Cardiac septum (tissue), 1 donor: ENCODE data around the gene DNAH11. TPM values are rescaled to one million over a fixed set of nuclear protein-coding genes. Genes with fewer than 3 reads are reported as not detected.

Source experiments
- DNase-seq: peaks from one replicate; pipeline ENCODE4 v3.0.0-alpha.2; 2020; ENCODE audit warnings: low spot score
- intact Hi-C: fragments of 100-400 bp; cut with DNase I; formaldehyde crosslinking; loops from one replicate; pipeline ENCODE4 v1.14.0; 2022
- total RNA-seq: library from RNA; stranded (reverse); fragmentation: NEBNext Ultra II Directional; extraction: Animal tissue kit (Norgen Biotek cat#: 25700); gene quantifications from one replicate; pipeline ENCODE4 v1.2.1, GENCODE V29; 2021
- donor health status: DM: no; HTN: no; CAD: no.

DNAH11 gene
- total RNA-seq, 1 donor from 2014 or later = 0.51 TPM

DNA sequence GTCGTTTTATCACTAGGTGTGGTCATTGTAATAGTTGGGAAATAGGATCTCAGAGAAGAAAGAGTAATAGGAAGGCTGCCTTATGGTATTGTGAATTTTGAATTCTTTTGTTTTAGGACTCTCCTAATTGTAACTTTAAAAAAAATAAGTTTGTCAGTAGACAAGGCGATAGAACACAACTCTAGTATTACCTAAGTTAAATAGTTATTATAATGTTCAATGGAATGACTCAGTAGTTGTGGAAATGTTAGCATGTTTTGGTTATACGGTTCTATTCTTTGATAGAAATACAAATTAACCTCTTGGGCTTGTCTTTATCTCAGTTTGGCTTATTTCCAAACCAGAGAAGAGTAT, 1.4 kb downstream of the DNAH11 start:
- no peak for DNase-seq
- intact Hi-C loops = no loop called here

DNA sequence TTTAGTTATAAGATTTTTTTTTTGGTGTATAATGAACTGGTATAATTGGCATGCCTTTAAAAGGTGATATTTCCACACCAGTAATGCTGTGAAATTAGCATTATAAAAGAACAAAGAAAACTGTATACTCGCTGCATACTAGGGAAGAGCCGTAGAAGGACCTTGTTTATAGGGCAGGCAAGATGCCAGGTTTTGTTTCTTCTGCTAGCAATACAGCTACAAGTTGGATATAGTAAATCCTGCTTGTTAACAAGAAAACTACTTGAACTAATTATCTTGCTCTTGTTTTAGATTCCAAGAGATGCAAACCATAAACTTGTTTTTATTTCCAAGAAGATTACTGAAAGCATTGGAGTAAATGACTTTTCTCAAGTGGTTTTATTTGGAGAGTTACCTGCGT, 1.9 kb downstream of the DNAH11 start:
- DNase-seq = no peak
- intact Hi-C loops = no loop called here

DNA sequence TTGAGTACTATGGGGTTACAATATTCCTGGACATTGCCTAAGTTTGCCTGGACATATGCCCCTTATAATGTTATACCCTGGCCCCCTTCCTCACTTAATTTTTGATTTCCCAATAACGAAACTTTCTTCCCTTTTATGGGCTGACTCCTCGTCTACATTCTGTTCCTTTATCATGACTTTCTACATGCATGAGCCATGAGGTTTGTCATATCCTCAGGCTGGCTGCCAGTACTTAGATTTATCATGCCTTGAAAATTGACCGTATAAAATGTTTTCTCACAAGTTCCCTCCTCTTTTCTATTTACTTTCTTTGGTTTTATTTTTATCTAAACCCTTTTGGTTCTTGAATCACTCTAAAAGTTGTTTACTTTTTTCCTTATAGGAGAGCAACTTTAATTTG, 4.7 kb downstream of the DNAH11 start:
- intact Hi-C loops = no loop called here
- no peak for DNase-seq

DNA sequence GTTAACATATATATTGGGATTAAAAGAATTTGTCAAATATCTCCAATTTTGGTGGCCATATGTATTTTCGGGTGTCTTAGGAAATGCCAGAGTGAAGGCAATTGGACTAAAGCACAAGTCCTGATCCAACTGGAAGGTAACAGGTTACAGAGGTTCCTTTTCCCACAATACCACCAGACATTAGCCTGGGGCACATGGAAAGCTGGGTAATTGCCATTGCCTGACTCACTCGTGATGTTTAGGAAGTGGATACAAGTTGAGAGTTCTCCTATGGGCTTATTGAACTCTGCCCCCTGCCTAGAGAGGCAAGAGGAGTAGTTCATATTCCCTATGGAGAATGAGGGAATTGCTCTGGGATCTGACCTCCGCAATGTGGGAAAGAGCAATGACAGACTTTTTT, 5.7 kb downstream of the DNAH11 start:
- intact Hi-C loops = no loop called here
- no peak for DNase-seq

DNA sequence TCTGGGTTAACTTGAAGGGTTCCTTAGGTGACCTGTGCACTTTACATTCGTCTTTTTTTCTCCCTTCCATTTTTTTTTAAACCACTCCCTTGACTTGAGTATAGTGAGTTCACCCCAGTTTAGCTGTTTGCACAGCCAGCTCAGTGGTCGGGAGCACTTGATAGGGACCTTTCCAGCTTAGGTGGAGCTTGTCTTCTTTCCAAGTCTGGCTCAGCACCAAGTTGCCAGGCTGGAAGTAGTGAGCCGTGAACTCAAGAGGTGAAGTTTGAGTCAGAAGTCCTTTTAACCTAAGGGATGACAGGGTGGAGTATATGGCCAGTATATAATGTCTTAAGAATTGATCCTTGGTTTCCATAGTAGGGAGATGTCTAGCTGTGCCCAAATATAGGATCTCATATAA, 7.2 kb downstream of the DNAH11 start:
- no peak for DNase-seq
- intact Hi-C loops = no loop called here

DNA sequence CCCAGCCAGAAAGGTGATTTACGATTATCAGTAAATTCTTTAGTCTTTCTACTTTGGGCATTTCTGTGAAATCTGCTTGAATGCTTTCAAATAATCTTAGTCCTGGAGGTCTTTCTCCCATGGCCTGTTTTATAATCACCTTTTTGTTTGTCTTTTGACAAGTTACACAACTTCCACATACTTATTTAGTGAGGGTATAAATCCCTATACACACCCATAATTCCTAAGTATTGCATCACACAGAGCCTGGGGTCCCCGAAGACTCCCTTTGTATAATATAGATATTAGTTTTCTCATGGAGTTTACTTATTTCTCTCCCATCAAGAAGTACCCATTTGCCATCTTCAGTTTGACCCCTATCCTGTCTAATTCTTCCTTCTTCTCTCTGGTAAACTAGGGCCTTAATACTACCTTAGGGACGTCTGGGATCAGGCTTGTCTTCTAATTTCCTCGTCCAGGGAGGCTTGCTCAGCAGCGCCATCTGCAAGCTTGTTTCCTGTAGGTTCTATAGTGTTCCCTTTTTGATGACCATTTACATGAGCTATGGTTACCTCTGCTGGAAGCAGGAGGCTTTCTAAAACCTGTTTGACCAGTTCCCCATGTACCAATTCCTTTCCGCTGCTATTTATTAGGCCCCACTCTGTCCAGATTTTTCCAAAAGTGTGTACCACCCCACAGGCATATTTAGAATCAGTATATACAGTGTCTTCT, 8.1 kb downstream of the DNAH11 start:
- no peak for DNase-seq
- intact Hi-C loops = no loop called here

DNA sequence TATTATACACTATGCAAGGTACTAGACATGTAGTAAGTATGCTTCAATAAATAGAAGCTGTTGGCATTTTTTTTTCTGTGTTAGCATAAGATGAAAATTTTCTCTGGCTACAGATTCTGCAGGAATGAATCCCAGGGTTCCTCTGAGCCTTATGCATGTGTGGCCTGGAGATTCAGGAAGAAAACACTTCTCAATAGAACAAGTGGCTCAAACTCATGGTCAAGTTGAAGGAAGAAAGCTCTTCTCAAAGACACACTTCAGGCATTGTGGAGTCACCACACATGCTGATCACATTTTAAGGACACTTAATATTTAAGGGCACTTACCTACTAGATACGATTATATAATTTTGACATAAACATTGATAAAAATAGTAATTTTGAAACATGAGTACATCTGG, 19.5 kb downstream of the DNAH11 start:
- intact Hi-C loops = no loop called here
- DNase-seq = no peak

DNA sequence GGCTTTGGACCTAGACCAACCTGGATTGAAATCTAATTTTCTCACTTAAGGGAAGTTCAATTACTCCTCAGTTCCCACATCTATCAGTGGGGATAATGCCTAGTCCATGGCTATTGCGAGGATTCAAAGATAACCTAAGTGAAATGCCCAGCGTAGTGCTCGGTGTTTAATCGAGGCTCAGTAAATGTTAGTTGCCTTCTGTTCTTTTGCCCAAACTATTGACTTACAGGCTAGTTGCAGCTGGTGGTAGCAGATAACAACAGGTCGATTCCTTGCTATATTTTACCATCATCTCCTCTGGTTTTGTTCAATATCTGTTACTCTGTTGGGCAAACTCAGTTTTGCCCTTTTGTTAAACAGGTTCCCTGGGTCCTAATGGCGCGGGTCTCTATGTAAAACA, 22.8 kb downstream of the DNAH11 start:
- no peak for DNase-seq
- intact Hi-C loops = no loop called here

DNA sequence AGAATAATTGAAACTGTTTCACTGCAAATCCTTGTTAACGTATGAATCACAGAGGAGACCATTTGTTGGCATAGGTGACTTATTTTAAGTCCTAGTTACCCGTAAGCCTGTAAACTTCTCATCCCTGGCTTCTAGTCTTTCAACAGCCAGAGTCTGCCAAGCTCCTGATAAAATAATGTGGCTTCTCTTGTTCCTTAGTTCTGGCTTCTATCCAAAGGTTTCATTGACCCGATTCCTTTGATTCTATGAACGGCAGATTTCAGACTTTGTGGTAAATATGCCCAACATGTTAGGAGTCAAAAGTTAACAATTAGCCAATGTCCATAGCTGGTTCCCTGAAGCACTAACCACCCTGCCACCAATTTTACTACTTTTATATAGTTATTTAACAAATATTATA, 23.3 kb downstream of the DNAH11 start:
- intact Hi-C loops = no loop called here
- no peak for DNase-seq

DNA sequence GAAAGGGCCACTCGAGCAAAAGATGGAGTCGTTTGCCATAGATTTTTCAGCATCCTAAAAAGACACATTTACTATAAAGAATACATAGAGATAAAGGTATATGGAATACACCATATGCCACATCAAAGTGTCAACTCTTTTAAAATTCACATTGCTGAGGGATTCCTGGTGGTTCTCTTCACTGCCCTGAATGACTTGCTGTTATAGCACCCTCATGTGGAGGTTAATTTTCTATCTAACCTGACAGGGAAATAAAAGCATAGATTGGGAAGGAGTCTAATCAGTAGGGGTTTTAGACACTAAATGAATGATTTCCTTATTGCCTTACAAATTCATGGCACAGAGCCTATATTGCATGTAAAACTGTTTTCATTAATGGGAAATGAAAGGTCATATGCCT, 25.9 kb downstream of the DNAH11 start:
- intact Hi-C loops = no loop called here
- no peak for DNase-seq

DNA sequence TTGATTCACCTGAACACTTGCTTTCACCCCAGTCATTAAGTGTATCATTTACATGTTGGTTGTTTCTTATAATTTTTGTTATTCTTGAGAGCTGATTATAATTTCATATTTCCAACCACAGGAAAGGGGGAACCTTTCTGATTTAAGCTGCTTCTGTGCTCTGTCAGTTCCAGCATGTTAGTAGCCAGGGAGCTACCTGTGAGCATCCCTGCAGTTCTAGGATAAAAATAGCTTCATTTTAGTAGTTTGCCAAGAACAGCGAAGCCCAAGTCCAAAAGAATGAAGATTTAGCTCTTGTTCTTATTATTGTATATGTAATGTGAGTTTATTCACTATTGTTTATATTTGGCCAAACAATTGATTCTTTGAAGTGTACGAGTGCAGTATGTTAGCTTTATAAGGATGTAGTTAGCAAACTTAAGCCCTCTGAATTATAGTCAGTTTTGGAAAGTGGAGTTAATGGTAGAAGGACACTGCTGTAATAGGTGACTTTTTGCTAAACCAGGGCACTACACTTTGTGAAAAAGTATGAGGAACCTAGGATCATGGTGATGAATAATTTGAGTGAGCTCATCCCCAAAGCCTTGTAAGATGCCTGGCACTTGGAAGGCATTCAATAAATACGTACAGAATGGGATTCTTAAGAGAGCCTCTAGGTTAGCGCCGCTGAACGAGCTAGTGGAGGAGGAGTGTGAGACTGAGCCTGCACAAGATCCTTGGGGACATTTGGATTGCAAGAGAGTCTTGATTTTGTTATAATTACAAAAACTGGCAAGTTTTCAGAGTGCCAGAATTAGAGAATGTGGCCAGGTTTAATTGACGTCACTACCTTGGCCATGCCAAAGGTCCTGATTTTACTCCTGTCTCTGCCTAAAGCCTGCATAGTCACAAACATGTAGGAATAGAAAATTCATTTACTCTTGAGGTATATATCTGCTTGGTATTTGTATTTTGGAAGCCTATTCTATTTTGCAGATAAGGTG, 29.8 kb downstream of the DNAH11 start:
- no peak for DNase-seq
- intact Hi-C loops = no loop called here

DNA sequence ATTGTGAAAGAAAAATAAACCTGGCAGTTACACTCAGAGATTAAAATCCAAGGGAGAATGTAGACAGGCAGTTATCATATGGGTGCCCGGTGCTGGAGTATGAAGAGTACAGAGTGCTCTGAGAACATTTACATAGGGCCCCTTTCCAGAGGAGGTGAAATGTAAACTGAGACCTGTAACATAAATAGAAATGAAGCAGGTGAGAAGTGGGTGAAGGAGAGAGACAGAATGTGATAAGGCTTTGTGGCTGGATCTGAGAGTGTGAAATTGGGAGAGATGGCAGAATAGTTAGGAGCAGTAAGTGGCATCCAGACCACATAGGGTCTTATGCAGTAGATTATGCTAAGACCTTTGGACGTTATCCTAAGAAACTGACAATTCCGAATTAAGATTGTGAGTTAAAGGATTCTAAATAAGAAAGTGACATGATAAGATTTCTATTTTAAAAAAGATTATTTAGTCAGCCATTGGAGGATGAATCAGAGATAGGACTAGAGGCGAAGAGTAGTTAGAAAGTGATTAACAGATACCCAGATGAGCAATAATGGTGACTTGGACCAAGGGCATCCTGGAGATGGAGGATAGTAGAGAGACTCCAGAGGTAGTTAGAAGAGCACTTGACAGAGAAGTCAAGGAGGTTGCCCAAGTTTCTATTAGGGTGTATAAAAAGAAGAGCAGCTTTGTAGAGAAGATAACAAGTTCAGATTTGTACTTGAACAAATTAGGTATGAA, 36.7 kb downstream of the DNAH11 start:
- no peak for DNase-seq
- intact Hi-C loops = no loop called here

DNA sequence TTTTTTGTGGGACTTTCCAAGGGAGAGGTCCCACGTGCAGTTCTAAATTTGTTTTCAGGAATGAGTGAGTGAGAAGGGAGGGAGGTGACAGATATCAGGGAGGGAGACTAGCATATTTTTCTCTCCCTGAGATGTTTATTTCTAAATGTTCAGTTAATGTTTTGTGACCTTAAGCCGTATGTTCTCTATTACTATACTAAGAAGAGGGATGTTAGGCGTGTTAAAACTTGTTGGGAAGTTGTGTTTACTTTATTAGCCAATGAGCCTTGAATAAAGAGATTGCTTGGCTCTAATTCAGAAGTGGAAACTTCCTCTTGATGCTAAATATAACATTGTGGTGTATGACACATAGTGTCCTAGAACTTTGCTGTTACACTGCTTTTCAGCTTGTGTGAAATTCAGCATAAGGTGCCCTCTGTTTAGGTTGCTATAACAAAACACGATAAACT, 37.3 kb downstream of the DNAH11 start:
- intact Hi-C loops = no loop called here

DNA sequence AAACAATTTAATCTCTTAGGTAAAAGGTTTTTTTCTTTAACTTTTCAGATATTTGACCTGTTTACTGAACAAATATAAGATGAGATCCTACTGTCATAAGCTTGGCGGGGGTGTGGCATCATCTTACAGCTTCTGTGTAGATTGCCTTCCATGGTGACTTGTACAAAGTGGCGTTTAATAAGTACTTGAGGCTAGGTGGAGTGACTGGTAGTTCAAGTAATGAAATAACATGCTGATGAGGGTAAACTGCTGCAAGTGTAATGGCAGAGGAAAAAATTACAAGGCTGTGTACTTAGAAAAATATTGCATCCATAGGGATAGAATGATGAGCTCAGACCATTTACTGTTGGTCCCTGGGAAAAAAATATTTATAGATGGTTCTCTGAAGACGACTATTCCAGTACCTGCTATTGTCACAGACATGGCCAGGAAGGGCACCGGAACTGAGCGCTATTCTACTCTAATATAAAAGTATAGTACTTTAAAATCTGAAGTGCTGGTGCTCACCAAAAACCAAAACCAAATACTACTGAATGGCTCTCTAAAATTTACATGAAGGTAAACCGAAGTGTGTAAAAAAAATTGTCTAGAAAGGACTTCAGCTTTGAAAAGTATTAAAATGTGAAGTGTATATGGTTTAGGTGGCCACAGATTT, 42.4 kb downstream of the DNAH11 start:
- intact Hi-C loops = no loop called here
- no peak for DNase-seq

More for the DNA sequence above, 37.3 kb downstream of the DNAH11 start:
- DNase-seq = no peak

DNA sequence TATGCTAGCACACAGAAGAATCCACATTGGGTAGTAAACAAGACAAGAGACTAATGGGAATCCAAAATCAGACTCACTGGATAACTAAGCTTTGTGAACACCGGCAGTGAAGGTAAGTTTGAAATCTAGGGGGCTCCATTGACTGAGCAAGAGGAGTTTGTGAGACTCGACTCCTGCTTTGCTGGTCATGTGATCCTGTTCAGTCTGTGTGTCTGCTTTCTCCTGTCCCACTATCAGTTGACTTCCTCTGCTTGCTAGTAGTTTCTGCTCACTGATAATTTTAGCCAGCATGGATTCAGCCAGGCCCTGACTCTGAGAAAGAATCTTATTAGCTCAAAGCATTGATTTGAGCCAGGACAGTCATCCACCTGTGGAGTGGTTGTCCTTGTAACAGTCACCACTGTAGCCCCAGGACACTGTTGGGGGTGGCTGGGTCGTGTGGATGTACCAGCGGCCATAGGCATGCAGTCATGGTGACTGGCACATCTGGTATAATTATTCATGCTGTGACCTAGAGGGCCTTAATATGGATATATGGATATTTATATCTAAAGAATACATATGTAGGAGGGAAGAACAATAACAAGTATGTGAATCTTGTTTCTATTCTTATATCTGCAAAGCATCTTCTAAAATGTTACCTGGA, 44.4 kb downstream of the DNAH11 start:
- intact Hi-C loops = no loop called here

DNA sequence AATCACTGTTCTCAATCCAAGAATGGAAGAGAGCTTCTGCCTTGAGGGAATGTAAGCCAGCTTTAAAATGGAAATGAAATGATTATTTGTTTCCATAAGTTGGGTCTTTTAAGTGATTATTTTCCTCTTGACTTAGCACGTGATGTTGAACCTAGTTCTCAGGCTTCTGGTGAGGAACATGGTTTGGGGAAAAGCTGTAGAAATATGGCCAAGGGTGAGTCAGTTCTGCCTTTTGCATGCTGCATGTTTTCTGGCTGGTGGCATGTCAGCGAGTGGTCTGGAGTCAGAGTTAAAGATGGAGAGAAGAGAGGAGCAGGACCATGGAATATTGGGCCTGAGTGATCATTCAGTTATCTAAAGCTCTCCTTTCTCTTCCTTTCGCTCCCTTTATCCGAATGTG, 54.0 kb downstream of the DNAH11 start:
- no peak for DNase-seq
- intact Hi-C loops = no loop called here

More for the DNA sequence above, 44.4 kb downstream of the DNAH11 start:
- no peak for DNase-seq

DNA sequence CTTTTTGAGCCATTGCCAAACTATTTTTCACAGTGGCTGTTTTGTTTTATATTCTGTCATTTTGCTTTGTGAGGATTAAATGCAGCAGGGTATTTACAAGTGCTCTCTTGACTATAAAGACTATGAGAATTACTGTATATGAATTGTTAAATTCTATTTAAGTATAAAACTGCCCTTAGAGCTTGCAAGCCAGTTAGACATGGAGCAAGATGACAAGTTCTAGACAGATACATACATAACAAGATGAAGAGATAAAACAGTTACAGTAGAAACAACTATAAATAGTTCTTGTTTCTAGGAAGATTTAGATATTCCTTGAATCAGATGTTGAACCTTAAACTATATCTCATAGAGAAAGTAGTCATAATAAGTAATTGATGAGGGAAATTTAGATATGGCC, 60.6 kb downstream of the DNAH11 start:
- no peak for DNase-seq
- intact Hi-C loops = no loop called here

DNA sequence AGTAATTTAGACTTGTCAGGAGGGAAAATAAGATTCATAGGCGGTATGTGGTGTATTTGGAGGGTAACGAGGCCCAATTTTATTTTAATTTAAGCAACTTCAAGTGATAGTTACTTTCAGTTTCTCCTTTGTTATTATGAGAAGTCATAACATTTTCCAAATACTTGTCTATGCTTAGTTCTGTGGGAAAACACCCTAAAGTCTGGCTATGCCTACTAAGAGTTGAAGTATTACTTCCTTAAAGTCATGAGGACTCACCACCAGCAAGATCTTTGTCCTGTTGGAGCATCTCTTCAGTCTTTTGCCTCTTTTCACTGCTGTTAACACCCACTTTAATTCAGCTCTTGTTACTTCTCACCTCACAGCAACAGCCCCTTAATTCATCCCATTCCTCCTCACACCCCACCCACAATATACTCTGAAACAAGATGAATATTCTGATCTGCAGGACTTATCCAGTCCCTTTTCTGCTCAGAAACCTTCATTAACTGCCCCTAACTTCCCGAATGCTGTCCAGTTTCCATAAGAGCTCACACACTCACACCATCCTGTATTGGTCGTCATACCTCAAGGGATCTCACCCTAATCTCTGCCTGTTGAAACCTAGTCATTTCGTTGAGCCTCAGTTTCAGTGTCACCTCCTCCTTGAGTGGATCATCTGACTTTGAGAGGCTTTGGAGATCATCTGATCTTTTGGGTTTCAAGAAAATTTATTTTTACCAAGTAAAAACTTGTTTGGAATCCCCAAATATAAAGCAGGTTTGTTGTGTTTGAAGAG, 61.3 kb downstream of the DNAH11 start:
- intact Hi-C loops = no loop called here
- DNase-seq = no peak
